H9 (cell line): ENCODE measurements around the gene MBL2. TPM values are rescaled to one million over a fixed set of nuclear protein-coding genes. Genes with fewer than 3 reads are reported as not detected.

Source experiments
- DNase-seq: peaks from one replicate; pipeline ENCODE4 v3.0.0-alpha.2; 2017
- H2AFZ ChIP-seq: one replicate; pipeline ENCODE4 v1.6.1; 2013; ENCODE audit warnings: mild to moderate bottlenecking, low read length, control low read depth, moderate library complexity
- H2AK5ac ChIP-seq: 2 replicates; pipeline ENCODE4 v1.6.1; 2013; ENCODE audit warnings: low read length, control low read depth, mixed read lengths; ENCODE audit not compliant: insufficient read length
- H2BK120ac ChIP-seq: one replicate; pipeline ENCODE4 v1.6.1; 2013; ENCODE audit warnings: low read depth, mild to moderate bottlenecking, low read length, control low read depth, inconsistent platforms; ENCODE audit not compliant: poor library complexity, severe bottlenecking
- H2BK12ac ChIP-seq: 2 replicates; pipeline ENCODE4 v1.6.1; 2013; ENCODE audit warnings: low read length, control low read depth, mixed read lengths, low read depth; ENCODE audit not compliant: insufficient read length
- H2BK15ac ChIP-seq: 2 replicates; pipeline ENCODE4 v1.6.1; 2013; ENCODE audit warnings: low read depth, low read length, control low read depth
- H2BK20ac ChIP-seq: one replicate; pipeline ENCODE4 v1.6.1; 2013; ENCODE audit warnings: low read depth, mild to moderate bottlenecking, low read length, control low read depth, inconsistent platforms; ENCODE audit not compliant: poor library complexity, severe bottlenecking
- H2BK5ac ChIP-seq: 2 replicates; pipeline ENCODE4 v1.6.1; 2013; ENCODE audit warnings: low read length, control low read depth, mixed read lengths; ENCODE audit not compliant: insufficient read length
- H3K14ac ChIP-seq: 2 replicates; pipeline ENCODE4 v1.6.1; 2013; ENCODE audit warnings: low read length, control low read depth; ENCODE audit not compliant: insufficient read depth
- H3K18ac ChIP-seq: 2 replicates; pipeline ENCODE4 v1.6.1; 2013; ENCODE audit warnings: low read depth, mild to moderate bottlenecking, mixed read lengths, low read length, control low read depth; ENCODE audit not compliant: insufficient read length
- H3K23ac ChIP-seq: 2 replicates; pipeline ENCODE4 v1.6.1; 2013; ENCODE audit warnings: low read length, control low read depth, mixed read lengths, low read depth; ENCODE audit not compliant: insufficient read length
- H3K23me2 ChIP-seq: 2 replicates; pipeline ENCODE4 v1.6.1; 2013; ENCODE audit warnings: low read depth, mild to moderate bottlenecking, mixed read lengths, low read length, control low read depth; ENCODE audit not compliant: insufficient read length, poor library complexity, severe bottlenecking
- H3K27ac ChIP-seq: 2 replicates; pipeline ENCODE4 v1.5.1; 2013; ENCODE audit warnings: low read length, control low read depth, mixed read lengths, low read depth; ENCODE audit not compliant: insufficient read length
- H3K27me3 ChIP-seq: 2 replicates; pipeline ENCODE4 v1.6.1; 2013; ENCODE audit warnings: low read length, control low read depth, inconsistent platforms; ENCODE audit not compliant: insufficient read depth
- H3K4ac ChIP-seq: 2 replicates; pipeline ENCODE4 v1.6.1; 2013; ENCODE audit warnings: low read depth, mild to moderate bottlenecking, control low read depth, inconsistent platforms, low read length, moderate library complexity
- H3K4me1 ChIP-seq: 2 replicates; pipeline ENCODE4 v1.6.1; 2013; ENCODE audit warnings: low read length, control low read depth, inconsistent platforms; ENCODE audit not compliant: insufficient read depth
- H3K4me2 ChIP-seq: 2 replicates; pipeline ENCODE4 v1.6.1; 2013; ENCODE audit warnings: low read length, control low read depth, mixed read lengths; ENCODE audit not compliant: insufficient read length, insufficient read depth
- H3K56ac ChIP-seq: 2 replicates; pipeline ENCODE4 v1.6.1; 2013; ENCODE audit warnings: low read depth, mild to moderate bottlenecking, mixed read lengths, low read length, control low read depth; ENCODE audit not compliant: insufficient read length
- H3K79me1 ChIP-seq: 2 replicates; pipeline ENCODE4 v1.6.1; 2013; ENCODE audit warnings: low read depth, mild to moderate bottlenecking, moderate library complexity, low read length, control low read depth, inconsistent platforms; ENCODE audit not compliant: insufficient read depth, poor library complexity, severe bottlenecking
- H3K79me2 ChIP-seq: 2 replicates; pipeline ENCODE4 v1.6.1; 2013; ENCODE audit warnings: low read length, control low read depth, inconsistent platforms; ENCODE audit not compliant: insufficient read depth
- H3K9ac ChIP-seq: 2 replicates; pipeline ENCODE4 v1.6.1; 2013; ENCODE audit warnings: low read length, control low read depth, mixed read lengths; ENCODE audit not compliant: insufficient read length; ENCODE audit errors: extremely low read depth
- H3K9me3 ChIP-seq: one replicate; pipeline ENCODE4 v1.6.1; 2013; ENCODE audit warnings: low read depth, low read length, inconsistent platforms; ENCODE audit not compliant: control insufficient read depth
- H3T11ph ChIP-seq: one replicate; pipeline ENCODE4 v1.6.1; 2013; ENCODE audit warnings: mild to moderate bottlenecking, low read length, control low read depth, inconsistent platforms
- H4K20me1 ChIP-seq: one replicate; pipeline ENCODE4 v1.6.1; 2013; ENCODE audit not compliant: control insufficient read depth, insufficient read length, insufficient read depth
- H4K5ac ChIP-seq: 2 replicates; pipeline ENCODE4 v1.6.1; 2013; ENCODE audit warnings: low read depth, mild to moderate bottlenecking, mixed read lengths, low read length, control low read depth; ENCODE audit not compliant: insufficient read length
- H4K8ac ChIP-seq: replicated peaks from 2 replicates; pipeline ENCODE4 v1.6.1; 2013; ENCODE audit warnings: low read length, control low read depth, mixed read lengths, low read depth; ENCODE audit not compliant: insufficient read length
- H4K91ac ChIP-seq: 2 replicates; pipeline ENCODE4 v1.6.1; 2013; ENCODE audit warnings: low read depth, mild to moderate bottlenecking, moderate library complexity, mixed read lengths, low read length, control low read depth; ENCODE audit not compliant: insufficient read length
- H3K27ac Mint-ChIP-seq, 3 experiments: 2 replicates in 2 of 3; 3 replicates in 1 of 3; pipeline ENCODE4 v1.8.0; 2020 to 2021; ENCODE audit warnings: mixed read lengths in 3 of 3, mild to moderate bottlenecking in 1 of 3, moderate library complexity in 1 of 3
- H3K27me3 Mint-ChIP-seq: 2 replicates; pipeline ENCODE4 v1.8.0; 2021; ENCODE audit warnings: low read depth, mild to moderate bottlenecking, moderate library complexity, mixed read lengths
- H3K36me3 Mint-ChIP-seq, 3 experiments: 2 replicates in 2 of 3; 3 replicates in 1 of 3; pipeline ENCODE4 v1.8.0; 2020 to 2021; ENCODE audit warnings: low read depth in 3 of 3, mixed read lengths in 3 of 3; ENCODE audit not compliant: insufficient read depth in 1 of 3
- H3K4me1 Mint-ChIP-seq, 2 experiments: 2 replicates each; pipeline ENCODE4 v1.8.0; 2020; ENCODE audit warnings: mixed read lengths in 2 of 2
- H3K4me3 Mint-ChIP-seq, 2 experiments: 2 replicates in 1 of 2; 3 replicates in 1 of 2; pipeline ENCODE4 v1.8.0; 2020 to 2021; ENCODE audit warnings: mild to moderate bottlenecking in 2 of 2, mixed read lengths in 2 of 2, moderate library complexity in 1 of 2
- H3K9me3 Mint-ChIP-seq, 2 experiments: 2 replicates in 1 of 2; 3 replicates in 1 of 2; pipeline ENCODE4 v1.8.0; 2020; ENCODE audit warnings: mild to moderate bottlenecking in 2 of 2, mixed read lengths in 2 of 2, moderate library complexity in 1 of 2
- WGBS: extraction: QIAGEN DNeasy Blood & Tissue Kit; methylation state at CpG from one replicate; pipeline ENCODE4 v1.1.7; 2013; ENCODE audit warnings: missing lambda C conversion rate, low lambda C conversion rate, mixed read lengths; ENCODE audit not compliant: insufficient read length; ENCODE audit errors: extremely low coverage; 5-methylcytosine and 5-hydroxymethylcytosine counted together
- total RNA-seq: library from RNA; stranded (reverse); gene quantifications from 2 replicates; pipeline ENCODE4 v1.2.1, GENCODE V29; 2021
- TF ChIP-seq, protein P1 (sequence below): fragments of 200-600 bp; sonication (generic); conservative IDR thresholded peaks from 3 replicates; pipeline ENCODE4 v1.8.0; 2021; ENCODE audit warnings: antibody characterized with exemption, mild to moderate bottlenecking

Gene MBL2
- total RNA-seq, 1 experiment from 2014 or later: not detected

DNA sequence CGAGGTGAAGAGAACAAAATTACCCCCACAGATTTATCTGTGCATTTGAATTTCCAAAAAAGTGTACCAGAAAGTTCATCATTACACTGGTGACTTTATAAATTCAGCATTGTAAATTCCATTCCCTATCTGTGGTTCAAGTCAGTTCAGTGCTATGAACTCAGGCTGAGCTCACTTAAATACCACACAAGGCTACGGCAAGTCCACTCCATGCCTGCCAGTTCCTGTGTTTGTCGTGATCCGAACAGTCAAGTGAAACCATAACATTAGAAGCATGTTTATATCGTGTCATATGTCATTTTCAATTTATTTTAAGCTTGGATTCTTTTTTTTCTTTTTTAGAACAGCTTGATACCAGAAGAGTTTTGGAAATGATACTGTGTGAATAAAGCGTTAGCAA lies 14.8 kb downstream of the MBL2 start:
- no peak overlapping the region for H3K14ac ChIP-seq
- WGBS: no CpG with 5 or more reads among the region's 6 CpGs
- H2AFZ ChIP-seq: no peak overlapping the region
- H3K4me1 ChIP-seq: no peaks in the 10 kb centered on the region
- H3K4ac ChIP-seq: no peak overlapping the region
- H3K79me2 ChIP-seq: no peaks in the 10 kb centered on the region
- no peak overlapping the region for H2BK5ac ChIP-seq
- no peaks in the 10 kb centered on the region for H4K20me1 ChIP-seq
- no peak overlapping the region for H3K27ac ChIP-seq
- H3K18ac ChIP-seq: no peak overlapping the region
- no peak overlapping the region for H2BK12ac ChIP-seq
- no peak overlapping the region for H3K4me2 ChIP-seq
- H3T11ph ChIP-seq: no peak overlapping the region
- DNase-seq: no peak
- no peaks in the 10 kb centered on the region; a peak in 1 of 7 replicates for H3K36me3 Mint-ChIP-seq
- no peak overlapping the region for H4K5ac ChIP-seq
- no peak overlapping the region for H3K27ac Mint-ChIP-seq
- H3K27me3 Mint-ChIP-seq: no peaks in the 10 kb centered on the region; the same call in 1 of the 2 replicates
- H2AK5ac ChIP-seq: no peak overlapping the region
- H2BK20ac ChIP-seq: no peak overlapping the region
- H3K23ac ChIP-seq: no peak overlapping the region
- H3K27me3 ChIP-seq: no peaks in the 10 kb centered on the region
- no peak overlapping the region for H3K9ac ChIP-seq
- H3K4me3 Mint-ChIP-seq: no peak overlapping the region
- peaks cover 0 to 3% of the 10 kb centered on the region in 2 experiments; a peak in 1 of 5 replicates for H3K9me3 Mint-ChIP-seq
- H4K8ac ChIP-seq: no peak overlapping the region
- no peak overlapping the region for H2BK120ac ChIP-seq
- H3K4me1 Mint-ChIP-seq: no peaks in the 10 kb centered on the region
- H3K23me2 ChIP-seq: no peaks in the 10 kb centered on the region
- H3K56ac ChIP-seq: no peak overlapping the region
- TF ChIP-seq, protein P1, sequence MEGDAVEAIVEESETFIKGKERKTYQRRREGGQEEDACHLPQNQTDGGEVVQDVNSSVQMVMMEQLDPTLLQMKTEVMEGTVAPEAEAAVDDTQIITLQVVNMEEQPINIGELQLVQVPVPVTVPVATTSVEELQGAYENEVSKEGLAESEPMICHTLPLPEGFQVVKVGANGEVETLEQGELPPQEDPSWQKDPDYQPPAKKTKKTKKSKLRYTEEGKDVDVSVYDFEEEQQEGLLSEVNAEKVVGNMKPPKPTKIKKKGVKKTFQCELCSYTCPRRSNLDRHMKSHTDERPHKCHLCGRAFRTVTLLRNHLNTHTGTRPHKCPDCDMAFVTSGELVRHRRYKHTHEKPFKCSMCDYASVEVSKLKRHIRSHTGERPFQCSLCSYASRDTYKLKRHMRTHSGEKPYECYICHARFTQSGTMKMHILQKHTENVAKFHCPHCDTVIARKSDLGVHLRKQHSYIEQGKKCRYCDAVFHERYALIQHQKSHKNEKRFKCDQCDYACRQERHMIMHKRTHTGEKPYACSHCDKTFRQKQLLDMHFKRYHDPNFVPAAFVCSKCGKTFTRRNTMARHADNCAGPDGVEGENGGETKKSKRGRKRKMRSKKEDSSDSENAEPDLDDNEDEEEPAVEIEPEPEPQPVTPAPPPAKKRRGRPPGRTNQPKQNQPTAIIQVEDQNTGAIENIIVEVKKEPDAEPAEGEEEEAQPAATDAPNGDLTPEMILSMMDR: no peak
- no peak overlapping the region for H4K91ac ChIP-seq
- no peaks in the 10 kb centered on the region for H3K9me3 ChIP-seq
- H3K79me1 ChIP-seq: no peaks in the 10 kb centered on the region
- H2BK15ac ChIP-seq: no peak overlapping the region
